Measurements from ENCODE around the gene IFT88. TPM values are rescaled to one million over a fixed set of nuclear protein-coding genes. Genes with fewer than 3 reads are reported as not detected.

Gene IFT88
- total RNA-seq, 1 donor from 2014 or later = 13.6 TPM

- peaks cover 8% of the 10 kb centered on the region for H3K4me1 ChIP-seq
- intact Hi-C loops (cut with DNase I) = no loop called here
- no peaks in the 10 kb centered on the region for H3K27me3 ChIP-seq
- no peak for TF ChIP-seq CTCF (IDR thresholded peaks at IDR 0.05)
- DNase-seq = peak; percentile 91
- H3K36me3 ChIP-seq = no peaks in the 10 kb centered on the region
- ATAC-seq = peak; percentile 98
- peak within 1 kb of the TSS; percentile 86 for H3K4me3 ChIP-seq
- H3K27ac ChIP-seq = peak within 1 kb of the TSS; percentile 91
- H3K9me3 ChIP-seq = no peaks in the 10 kb centered on the region
These were observed 41.1 kb upstream of the IFT88 start, which contains the start of gene CRYL1 for GRCh38 chr13:20525601-20526544. CRYL1 (minus strand) TSS chr13:20525857; CDS start chr13:20525794, 63 bp downstream.

DNA sequence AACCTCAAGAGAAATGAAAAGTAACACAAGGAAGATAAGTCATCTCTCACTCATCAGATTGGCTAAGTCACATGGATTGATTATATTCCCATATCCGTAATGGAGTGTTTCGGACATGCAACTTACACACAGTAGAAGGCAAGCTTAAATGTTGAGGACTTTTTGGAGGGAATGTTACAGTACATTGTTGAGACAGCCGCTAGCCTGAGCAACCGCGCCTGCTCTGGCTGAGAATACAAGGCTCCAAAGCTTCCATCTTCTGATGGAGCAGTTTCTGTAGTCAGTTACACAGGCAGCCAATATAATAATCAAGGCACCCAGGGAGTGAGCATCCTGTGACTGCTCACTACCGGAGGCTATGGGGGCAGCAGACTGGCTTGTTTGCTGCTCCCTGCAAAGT lies 40.3 kb upstream of the IFT88 start:
- TF ChIP-seq CTCF (IDR thresholded peaks at IDR 0.05) = no peak
- ATAC-seq = no peak
- intact Hi-C loops (cut with DNase I) = no loop called here
- no peaks in the 10 kb centered on the region for H3K9me3 ChIP-seq
- peak overlapping the region; percentile 91 for H3K27ac ChIP-seq
- no peaks in the 10 kb centered on the region for H3K36me3 ChIP-seq
- H3K4me3 ChIP-seq = peak overlapping the region; percentile 86
- H3K4me1 ChIP-seq = peaks cover 8% of the 10 kb centered on the region
- DNase-seq = no peak
- H3K27me3 ChIP-seq = no peaks in the 10 kb centered on the region

GRCh38 chr13:20528452-20528851 lies 38.5 kb upstream of the IFT88 start:
- Histone ChIP-seq H3K9me3 (no peaks in the 10 kb centered on the region), H3K27ac (no peak overlapping the region), H3K27me3 (no peaks in the 10 kb centered on the region), H3K4me3 (no peak overlapping the region), H3K4me1 (peaks cover 8% of the 10 kb centered on the region), H3K36me3 (no peaks in the 10 kb centered on the region)
- no peak for ATAC-seq
- intact Hi-C loops (cut with DNase I) = no loop called here
- TF ChIP-seq CTCF (IDR thresholded peaks at IDR 0.05) = no peak
- DNase-seq = no peak

- Histone ChIP-seq H3K36me3 (no peaks in the 10 kb centered on the region), H3K4me3 (no peak overlapping the region), H3K27ac (no peak overlapping the region), H3K9me3 (peaks cover 7% of the 10 kb centered on the region), H3K27me3 (no peaks in the 10 kb centered on the region), H3K4me1 (no peaks in the 10 kb centered on the region)
- DNase-seq (no peak), ATAC-seq (no peak)
- TF ChIP-seq CTCF (IDR thresholded peaks at IDR 0.05) = no peak
- intact Hi-C loops (cut with DNase I) = no loop called here
These were observed 32.8 kb upstream of the IFT88 start for GRCh38 chr13:20534038-20534608.

GRCh38 chr13:20536992-20537391 lies 30.0 kb upstream of the IFT88 start:
- H3K4me3 ChIP-seq = no peak overlapping the region
- no peak overlapping the region for H3K27ac ChIP-seq
- intact Hi-C loops (cut with DNase I) = no loop called here
- no peaks in the 10 kb centered on the region for H3K4me1 ChIP-seq
- DNase-seq (no peak), ATAC-seq (no peak)
- no peaks in the 10 kb centered on the region for H3K36me3 ChIP-seq
- TF ChIP-seq CTCF (IDR thresholded peaks at IDR 0.05) = no peak
- peaks cover 7% of the 10 kb centered on the region for H3K9me3 ChIP-seq
- no peaks in the 10 kb centered on the region for H3K27me3 ChIP-seq
